ENCODE results near the gene GRIP2. TPM values are rescaled to one million over a fixed set of nuclear protein-coding genes. Genes with fewer than 3 reads are reported as not detected.
A peak's percentile ranks its signal among the peaks of the same experiment; 100 is the strongest.

Gene GRIP2
- total RNA-seq, 2 donors from 2014 or later = not detected

DNA sequence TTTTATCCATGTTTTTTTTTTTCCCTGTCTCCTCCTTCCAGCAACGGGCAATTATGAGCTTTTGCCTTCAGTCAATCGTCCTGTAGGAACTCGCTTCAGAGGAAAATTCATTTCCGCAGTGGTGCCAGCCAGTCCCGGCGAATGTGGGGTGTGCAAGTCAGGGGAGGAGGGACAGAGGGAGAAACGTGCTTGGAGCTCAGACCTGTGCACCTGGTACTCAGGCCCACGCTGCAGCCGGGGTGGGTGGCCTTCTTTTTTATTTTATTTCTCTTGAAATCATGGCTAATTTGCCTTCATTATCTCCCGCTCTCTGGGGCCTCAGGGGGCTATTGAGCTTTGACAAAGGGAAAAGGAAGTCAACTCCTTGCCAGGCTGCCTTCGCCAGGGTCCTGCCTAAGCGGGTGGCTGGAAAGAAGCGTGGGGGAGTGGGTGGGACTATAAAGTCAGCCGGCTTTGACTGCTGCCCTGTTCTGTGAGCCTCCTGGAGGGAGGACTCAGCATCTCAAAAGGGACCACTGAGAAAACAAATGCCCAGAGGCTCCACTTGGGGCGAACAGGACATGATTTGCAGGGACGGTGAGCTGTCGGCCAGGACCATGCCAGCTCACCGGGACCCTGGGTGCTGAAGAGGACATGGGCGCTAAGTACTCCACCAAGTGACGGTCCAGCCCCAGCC lies 5.5 kb downstream of the GRIP2 start:
- H3K36me3 Mint-ChIP-seq = no peaks in the 10 kb centered on the region
- H3K9me3 Mint-ChIP-seq = no peaks in the 10 kb centered on the region
- ATAC-seq (no peak), DNase-seq (ENCODE audit: low spot score in 2 of 2) (no peak)
- H3K27ac Mint-ChIP-seq = no peak overlapping the region

- H3K27ac Mint-ChIP-seq = no peak overlapping the region
- DNase-seq (ENCODE audit: low spot score in 2 of 2) (no peak), ATAC-seq (no peak)
- no peaks in the 10 kb centered on the region for H3K9me3 Mint-ChIP-seq
- no peaks in the 10 kb centered on the region for H3K36me3 Mint-ChIP-seq
Measured at GRCh38 chr3:14533457-14533958, 6.6 kb downstream of the GRIP2 start.

DNA sequence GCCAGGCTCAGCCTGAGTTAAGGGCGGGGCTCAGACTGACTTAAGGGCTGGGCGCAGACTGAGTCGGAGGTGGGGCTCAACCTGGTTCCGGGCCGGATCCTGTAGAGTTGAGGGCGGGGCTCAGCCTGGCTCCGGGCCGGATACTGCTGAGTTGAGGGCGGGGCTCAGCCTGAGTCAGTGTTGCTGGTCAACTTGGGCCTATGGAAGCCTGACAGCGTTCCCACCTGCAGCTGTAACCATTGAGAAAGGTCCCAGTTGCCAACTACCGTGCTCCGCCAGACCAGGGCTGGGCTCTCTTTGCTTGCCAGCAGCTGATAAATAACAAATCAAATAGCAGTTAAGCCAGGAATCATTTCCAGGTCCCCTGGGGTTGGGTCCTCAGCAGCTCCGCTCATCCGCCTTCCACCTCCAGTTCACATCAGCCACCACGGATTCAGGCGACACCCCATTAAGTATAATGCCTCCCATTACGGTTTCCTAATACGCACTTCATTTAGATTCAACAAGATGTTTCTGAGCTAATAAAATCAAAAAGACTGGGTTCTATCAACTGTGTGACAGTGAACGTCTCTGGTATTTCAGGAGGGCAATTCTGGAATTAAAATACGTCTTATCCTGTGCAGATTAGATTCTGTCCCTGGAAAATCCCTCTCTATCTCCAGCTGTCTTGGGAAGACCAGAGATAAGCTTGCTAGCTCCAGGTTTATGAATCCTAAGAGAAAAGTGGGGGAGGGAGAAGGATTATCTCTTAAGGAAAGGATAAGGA lies 7.3 kb downstream of the GRIP2 start:
- H3K27ac Mint-ChIP-seq = no peak overlapping the region
- no peak for ATAC-seq
- H3K36me3 Mint-ChIP-seq = no peaks in the 10 kb centered on the region
- H3K9me3 Mint-ChIP-seq = no peaks in the 10 kb centered on the region
- no peak for DNase-seq (ENCODE audit: low spot score in 2 of 2)

DNA sequence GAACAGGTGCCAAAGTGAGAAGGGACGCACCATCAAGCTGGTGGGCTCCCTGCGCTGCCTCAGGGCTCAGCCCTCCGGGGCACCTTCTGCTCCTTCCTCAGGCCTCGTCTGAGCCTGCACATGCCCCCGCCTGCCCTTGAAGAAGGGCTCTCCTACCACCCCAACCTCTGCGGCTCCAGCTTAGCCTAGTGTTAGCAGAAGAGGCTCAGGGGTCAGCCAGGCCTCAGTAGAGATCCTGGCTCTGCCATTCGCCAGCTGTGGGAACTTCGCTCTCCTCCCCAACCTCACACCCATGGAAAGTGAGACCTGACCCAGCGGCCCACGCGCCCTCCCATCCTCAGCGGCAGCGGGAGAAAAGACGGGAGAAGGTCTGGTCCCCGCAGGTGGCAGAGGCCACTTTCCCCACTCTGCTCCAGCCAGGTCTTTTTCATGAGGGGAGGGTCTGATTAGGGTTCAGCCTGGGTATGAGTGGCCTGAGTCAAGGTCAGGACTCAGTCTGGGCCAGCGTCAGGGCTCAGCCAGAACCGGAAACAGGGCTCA lies 8.2 kb downstream of the GRIP2 start:
- no peaks in the 10 kb centered on the region for H3K9me3 Mint-ChIP-seq
- no peak overlapping the region for H3K27ac Mint-ChIP-seq
- no peaks in the 10 kb centered on the region for H3K36me3 Mint-ChIP-seq
- DNase-seq (ENCODE audit: low spot score in 2 of 2) (no peak), ATAC-seq (no peak)

- ATAC-seq (no peak), DNase-seq (ENCODE audit: low spot score in 2 of 2) (no peak)
- Mint-ChIP-seq H3K27ac (no peak overlapping the region), H3K9me3 (no peaks in the 10 kb centered on the region), H3K36me3 (no peaks in the 10 kb centered on the region)
Measured at GRCh38 chr3:14528081-14528480, 12.1 kb downstream of the GRIP2 start.

- no peak overlapping the region for H3K27ac Mint-ChIP-seq
- peak in 1 of 2 donors; percentile 24 for ATAC-seq
- H3K9me3 Mint-ChIP-seq = no peaks in the 10 kb centered on the region
- peak in 1 of 2 donors; percentile 13 for DNase-seq (ENCODE audit: low spot score in 2 of 2)
- H3K36me3 Mint-ChIP-seq = no peaks in the 10 kb centered on the region
Measured at GRCh38 chr3:14525685-14526631, 14.2 kb downstream of the GRIP2 start.

DNA sequence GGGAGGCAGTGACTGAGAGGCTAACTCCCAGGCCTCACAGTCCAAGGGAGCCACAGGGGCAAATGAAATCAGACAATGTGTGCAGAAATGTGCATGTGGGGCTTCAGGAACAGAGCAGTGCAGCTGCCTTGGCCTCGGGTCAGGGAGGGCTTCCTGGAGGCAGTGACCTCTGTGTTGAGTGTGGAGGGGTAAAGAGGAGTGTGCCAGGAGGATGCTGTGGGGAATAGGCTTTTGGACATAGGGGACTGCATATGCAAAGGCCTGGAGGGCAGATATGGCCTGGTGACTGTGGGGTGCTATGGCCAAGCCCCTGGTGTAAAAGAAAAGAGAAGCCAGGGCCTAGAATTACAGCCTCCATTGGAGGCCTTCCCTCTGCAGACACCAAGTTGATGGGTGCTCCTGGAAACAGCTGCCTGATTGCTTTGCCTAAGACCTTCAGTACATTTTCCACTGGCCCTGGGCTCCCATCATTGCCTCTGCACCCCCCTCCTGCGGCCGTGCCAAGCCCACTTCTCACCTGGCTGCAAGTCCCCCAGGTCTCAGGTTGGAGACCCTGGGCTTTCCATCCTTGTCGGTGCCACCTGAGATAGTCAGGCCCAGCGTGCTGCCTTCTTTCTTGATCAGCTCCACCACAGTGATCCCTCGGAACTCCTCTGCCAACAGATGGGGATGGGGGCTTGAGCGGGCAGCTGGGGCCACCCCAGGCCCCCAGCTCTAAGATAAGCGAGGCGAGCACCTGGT lies 15.1 kb downstream of the GRIP2 start:
- DNase-seq (ENCODE audit: low spot score in 2 of 2) (peak in 1 of 2 donors; percentile 37), ATAC-seq (no peak)
- H3K9me3 Mint-ChIP-seq = no peaks in the 10 kb centered on the region
- no peak overlapping the region for H3K27ac Mint-ChIP-seq
- H3K36me3 Mint-ChIP-seq = no peaks in the 10 kb centered on the region

DNA sequence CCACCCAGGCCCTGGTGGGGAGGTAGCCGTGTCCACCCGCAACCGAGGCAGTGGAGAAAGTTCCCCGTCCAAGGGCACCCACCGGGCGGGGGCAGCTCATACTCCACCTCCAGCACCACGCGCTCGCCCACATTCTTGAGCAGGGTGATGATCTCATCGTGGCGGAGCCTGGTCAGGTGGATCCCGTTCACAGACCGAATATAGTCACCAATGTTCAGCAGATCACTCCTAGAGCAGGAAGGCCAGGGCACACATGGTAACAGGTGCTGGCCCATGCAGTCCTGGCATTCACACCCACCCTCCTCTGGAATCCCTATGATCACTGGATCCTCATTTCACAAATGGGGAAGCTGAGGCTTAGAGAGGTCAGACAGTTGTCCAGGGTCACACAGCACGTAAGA lies 15.8 kb downstream of the GRIP2 start:
- no peak overlapping the region for H3K27ac Mint-ChIP-seq
- peak in 1 of 2 donors; percentile 52 for DNase-seq (ENCODE audit: low spot score in 2 of 2)
- no peaks in the 10 kb centered on the region for H3K36me3 Mint-ChIP-seq
- no peaks in the 10 kb centered on the region for H3K9me3 Mint-ChIP-seq
- ATAC-seq = no peak

GRCh38 chr3:14523792-14524191 lies 16.4 kb downstream of the GRIP2 start:
- no peak for ATAC-seq
- Mint-ChIP-seq H3K27ac (no peak overlapping the region), H3K36me3 (no peaks in the 10 kb centered on the region), H3K9me3 (no peaks in the 10 kb centered on the region)
- DNase-seq (ENCODE audit: low spot score in 2 of 2) = peak in 1 of 2 donors; percentile 9

GRCh38 chr3:14522768-14523167 lies 17.4 kb downstream of the GRIP2 start:
- Mint-ChIP-seq H3K27ac (no peak overlapping the region), H3K9me3 (no peaks in the 10 kb centered on the region), H3K36me3 (no peaks in the 10 kb centered on the region)
- ATAC-seq (no peak), DNase-seq (ENCODE audit: low spot score in 2 of 2) (peak in 1 of 2 donors; percentile 42)

DNA sequence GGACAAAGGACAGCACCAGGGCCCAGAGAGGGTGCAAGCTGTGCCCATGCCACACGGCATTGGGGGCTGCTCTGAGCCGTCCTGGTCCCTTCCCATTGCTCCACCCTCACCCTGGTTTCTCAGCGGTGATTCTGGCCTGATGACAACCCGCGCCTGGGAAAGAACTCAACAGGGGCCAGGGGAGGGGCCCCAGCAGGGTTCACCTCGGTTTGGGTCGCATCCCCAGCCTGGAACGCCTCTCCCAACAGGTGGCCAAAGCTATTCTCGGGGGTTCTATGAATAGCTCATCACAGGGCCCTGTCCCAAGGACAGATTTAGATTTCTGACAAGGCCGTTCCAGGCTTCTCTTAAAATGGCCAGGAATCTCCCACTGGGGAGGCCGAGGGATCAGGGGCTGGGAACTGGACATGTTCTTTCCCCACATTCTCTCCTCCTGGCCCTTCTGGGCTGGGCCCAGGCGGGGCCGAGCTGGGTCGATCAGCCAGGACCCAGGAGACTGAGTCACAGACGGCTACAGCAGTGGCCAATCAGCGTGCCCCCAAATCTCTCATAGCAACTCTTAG lies 17.9 kb downstream of the GRIP2 start:
- Mint-ChIP-seq H3K36me3 (no peaks in the 10 kb centered on the region), H3K9me3 (no peaks in the 10 kb centered on the region), H3K27ac (no peak overlapping the region)
- ATAC-seq (no peak), DNase-seq (ENCODE audit: low spot score in 2 of 2) (peak in 1 of 2 donors; percentile 38)

DNA sequence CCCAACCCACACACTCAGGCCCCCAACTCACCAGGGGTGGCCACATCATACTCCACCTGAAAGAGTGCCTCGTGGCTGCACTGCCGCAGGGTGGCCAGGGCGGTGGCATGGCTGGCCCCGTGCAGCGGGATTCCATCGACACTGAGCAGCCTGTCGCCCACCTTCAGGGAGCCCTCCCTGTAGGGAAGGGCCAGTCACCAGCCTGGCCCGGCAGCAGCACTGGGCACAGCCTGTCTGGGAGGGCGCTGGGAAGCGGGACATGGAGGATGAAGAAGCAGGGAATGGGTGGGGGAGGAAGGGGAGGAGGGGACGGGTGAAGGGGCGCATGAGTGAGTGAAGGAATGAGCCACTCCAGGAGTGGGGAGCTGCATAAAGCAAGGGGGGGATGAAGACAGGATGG lies 18.5 kb downstream of the GRIP2 start:
- Mint-ChIP-seq H3K27ac (no peak overlapping the region), H3K9me3 (no peaks in the 10 kb centered on the region), H3K36me3 (no peaks in the 10 kb centered on the region)
- ATAC-seq = no peak
- peak in 1 of 2 donors; percentile 41 for DNase-seq (ENCODE audit: low spot score in 2 of 2)

DNA sequence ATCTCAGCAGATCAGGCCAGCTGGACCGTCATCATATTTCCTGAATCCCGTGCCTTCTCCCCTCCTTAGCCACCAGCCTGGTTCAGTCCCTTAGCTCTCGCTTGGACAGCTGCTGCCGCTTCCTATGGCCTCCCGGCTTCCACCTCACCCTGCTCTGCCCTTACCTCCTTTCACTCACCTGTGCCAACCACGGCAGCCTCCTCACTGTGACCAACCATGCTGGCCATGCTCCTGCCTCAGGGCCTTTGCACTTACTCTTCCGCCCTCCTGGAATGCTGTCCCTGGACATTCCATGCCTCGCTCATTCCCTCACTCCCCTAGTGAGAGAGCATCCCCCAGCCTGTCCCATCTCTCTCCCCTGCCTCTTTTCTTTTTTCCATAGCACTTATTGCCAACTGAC lies 19.2 kb downstream of the GRIP2 start:
- H3K27ac Mint-ChIP-seq = peak overlapping the region in 1 of 2 donors; percentile 0
- DNase-seq (ENCODE audit: low spot score in 2 of 2) (peak in 1 of 2 donors; percentile 35), ATAC-seq (no peak)
- no peaks in the 10 kb centered on the region for H3K9me3 Mint-ChIP-seq
- H3K36me3 Mint-ChIP-seq = no peaks in the 10 kb centered on the region

- ATAC-seq = no peak
- DNase-seq (ENCODE audit: low spot score in 2 of 2) = peak in 1 of 2 donors; percentile 48
- Mint-ChIP-seq H3K36me3 (no peaks in the 10 kb centered on the region), H3K27ac (no peak overlapping the region), H3K9me3 (no peaks in the 10 kb centered on the region)
Measured at GRCh38 chr3:14520149-14520548, 20.0 kb downstream of the GRIP2 start.

GRCh38 chr3:14519406-14519805 lies 20.7 kb downstream of the GRIP2 start:
- H3K9me3 Mint-ChIP-seq = no peaks in the 10 kb centered on the region
- no peak for ATAC-seq
- no peak for DNase-seq (ENCODE audit: low spot score in 2 of 2)
- no peaks in the 10 kb centered on the region for H3K36me3 Mint-ChIP-seq
- no peak overlapping the region for H3K27ac Mint-ChIP-seq

GRCh38 chr3:14518893-14519292 lies 21.2 kb downstream of the GRIP2 start:
- Mint-ChIP-seq H3K36me3 (no peaks in the 10 kb centered on the region), H3K9me3 (no peaks in the 10 kb centered on the region), H3K27ac (no peak overlapping the region)
- no peak for ATAC-seq
- DNase-seq (ENCODE audit: low spot score in 2 of 2) = no peak

Data from activated naive CD4-positive, alpha-beta T cell treated with anti-CD3 and anti-CD28 coated beads, Interleukin-2, amount 50 U/mL, for 72 hours (primary cell).